HuH-7 (cell line): ENCODE measurements around the gene DHX32.
A peak's percentile ranks its signal among the peaks of the same experiment; 100 is the strongest.
"Not testable (repeated sequence)": the region's sequence is repeated elsewhere in the genome, so short reads cannot be mapped to it uniquely, and the experiment has no call there.

Experiments used
- DNase-seq: peaks from one replicate; pipeline ENCODE4 v3.0.0; 2011; ENCODE audit warnings: low spot score

Gene DHX32

DNA sequence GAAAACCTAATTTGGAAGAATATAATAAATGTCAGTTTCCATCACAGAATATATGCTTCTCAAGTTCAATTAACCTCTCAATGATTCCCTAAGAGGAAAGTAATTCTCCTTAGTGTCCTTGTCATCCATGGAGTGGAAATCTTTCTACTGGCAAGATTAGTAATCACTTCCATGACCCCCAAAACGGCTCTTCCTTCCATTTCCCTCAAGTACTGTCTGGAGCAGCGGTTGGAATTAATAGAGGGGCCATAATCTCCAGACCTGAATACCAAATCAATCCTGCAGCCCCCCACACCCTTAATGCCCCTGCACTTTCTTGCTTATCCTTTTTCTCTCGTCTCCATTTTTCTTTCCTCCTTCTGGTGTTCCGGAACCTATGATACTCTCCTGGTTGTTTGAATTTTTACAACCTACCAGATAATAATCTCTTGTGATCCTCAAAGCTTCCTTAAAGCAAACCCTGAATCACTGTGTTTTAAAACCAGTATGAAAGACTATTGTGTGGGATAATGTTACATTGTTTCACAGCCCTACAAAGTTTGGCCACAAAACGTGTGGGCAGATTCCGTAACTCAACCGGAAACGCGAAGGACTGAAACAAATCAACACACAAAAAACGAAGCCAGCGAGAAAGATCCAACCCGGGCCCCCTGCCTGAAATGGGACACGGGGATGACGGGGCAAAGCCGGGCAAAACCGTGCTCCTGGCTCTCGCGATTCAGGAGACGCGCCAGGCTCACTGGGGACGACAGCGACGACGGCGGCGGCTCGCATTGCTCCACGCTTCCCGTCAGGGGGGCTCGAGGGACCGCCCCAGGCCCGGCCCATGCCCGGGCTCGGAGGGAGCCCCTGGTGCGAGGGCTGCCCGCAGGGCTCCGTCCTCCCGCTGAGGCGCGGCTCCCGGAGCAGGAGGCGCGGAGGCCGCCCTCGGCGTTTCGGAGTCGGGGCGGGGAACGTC, 14.3 kb upstream of the DHX32 start:
- peak; percentile 23 for DNase-seq

DNA sequence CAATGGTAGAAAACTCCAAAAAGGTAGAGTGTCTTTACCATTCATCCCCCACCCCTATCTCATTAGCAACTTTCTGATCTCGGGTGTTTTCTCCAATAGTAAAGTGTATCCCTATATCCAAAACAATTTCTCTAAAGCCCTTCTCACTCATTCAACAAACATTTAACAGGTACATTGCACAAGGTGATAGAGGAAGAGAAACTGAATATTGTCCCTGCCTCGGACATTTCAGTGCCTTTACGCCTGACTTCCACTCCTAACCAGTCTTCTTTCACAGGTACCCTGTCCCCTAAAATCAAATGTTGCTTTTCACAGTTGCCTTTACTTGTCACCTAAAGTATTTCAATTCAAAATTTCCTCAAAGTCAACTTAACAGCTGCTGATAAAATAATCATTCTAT, 13.1 kb upstream of the DHX32 start:
- DNase-seq: not testable (repeated sequence)

- DNase-seq: not testable (repeated sequence)
Measured at GRCh38 chr10:125892402-125892801, 11.3 kb upstream of the DHX32 start.

DNA sequence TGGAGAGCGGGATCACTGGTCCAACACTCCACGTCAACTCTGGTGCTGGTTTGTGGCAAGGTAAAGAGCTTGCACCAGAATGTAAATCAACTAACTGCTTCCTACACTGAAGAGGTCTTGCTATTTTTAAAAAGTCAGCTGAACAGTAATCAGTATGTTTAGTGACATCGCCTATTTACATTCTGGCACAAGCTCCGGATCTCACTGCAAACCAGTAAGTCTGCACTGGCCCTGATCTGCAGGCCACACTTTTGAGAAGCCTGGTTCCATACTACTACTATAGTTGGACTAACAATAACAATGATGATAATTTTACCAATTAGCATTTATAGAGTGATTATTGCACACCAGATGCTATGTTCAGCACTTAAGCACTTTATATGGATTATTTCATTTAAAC, 8.3 kb upstream of the DHX32 start:
- DNase-seq: not testable (repeated sequence)

GRCh38 chr10:125886914-125887512, 5.9 kb upstream of the DHX32 start:
- DNase-seq: no peak

DNA sequence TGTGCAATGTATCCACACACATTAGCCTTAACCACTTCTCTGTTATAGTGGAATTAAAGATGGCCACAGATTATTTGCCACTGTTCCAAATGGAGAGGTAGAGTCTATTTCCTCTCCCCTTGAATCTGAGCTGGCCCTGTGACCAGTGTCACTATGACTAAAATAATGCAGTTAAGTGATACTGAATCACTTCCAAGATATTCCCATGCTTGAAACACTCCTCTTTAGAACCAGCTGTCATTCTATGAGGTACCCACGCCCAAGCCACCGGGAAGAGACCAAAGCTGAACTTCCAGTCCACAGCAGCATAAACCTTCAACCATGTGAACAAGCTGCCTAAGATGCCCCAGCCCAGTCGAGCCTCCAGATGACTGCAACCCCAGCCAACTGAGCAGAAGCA, 2.1 kb upstream of the DHX32 start:
- no peak for DNase-seq

DNA sequence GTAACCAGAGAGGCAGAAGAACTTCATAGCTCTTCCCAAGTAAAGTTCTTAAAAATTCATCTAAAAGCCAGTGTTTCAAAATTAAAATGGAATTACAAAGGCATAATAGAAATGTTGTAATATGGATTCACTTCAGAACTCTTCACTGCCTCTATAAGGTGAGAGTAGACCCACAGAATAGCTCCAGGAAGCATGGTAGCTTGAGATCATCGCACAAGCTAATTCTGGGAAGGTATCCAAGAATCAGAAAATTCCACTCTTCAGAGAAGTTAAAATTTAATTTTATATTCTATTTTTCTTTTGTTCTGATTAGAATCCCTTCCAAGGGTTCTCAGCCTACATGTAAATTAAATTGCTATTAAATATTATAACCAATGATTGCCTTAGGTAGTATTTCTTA, 1.5 kb upstream of the DHX32 start:
- no peak for DNase-seq

DNA sequence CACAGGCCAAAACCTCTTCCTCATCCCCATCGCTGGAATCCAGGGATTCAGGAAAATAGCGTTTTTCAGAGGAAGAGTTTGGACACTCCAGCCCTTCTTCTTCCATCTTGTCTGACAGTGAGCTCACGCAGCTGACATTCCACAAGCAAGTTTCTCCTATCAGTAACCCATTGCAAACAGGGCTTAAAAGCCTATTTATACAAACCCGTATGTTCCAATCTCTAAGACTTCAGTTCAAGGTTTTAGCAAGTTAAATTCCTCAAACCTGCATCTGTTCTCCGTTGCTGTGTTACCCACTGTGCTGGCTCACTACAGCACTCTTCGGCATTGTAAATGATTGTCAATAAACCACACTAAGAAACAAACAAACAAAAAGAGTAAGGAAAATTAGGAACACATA, 373 bp downstream of the DHX32 start:
- DNase-seq: no peak

DNA sequence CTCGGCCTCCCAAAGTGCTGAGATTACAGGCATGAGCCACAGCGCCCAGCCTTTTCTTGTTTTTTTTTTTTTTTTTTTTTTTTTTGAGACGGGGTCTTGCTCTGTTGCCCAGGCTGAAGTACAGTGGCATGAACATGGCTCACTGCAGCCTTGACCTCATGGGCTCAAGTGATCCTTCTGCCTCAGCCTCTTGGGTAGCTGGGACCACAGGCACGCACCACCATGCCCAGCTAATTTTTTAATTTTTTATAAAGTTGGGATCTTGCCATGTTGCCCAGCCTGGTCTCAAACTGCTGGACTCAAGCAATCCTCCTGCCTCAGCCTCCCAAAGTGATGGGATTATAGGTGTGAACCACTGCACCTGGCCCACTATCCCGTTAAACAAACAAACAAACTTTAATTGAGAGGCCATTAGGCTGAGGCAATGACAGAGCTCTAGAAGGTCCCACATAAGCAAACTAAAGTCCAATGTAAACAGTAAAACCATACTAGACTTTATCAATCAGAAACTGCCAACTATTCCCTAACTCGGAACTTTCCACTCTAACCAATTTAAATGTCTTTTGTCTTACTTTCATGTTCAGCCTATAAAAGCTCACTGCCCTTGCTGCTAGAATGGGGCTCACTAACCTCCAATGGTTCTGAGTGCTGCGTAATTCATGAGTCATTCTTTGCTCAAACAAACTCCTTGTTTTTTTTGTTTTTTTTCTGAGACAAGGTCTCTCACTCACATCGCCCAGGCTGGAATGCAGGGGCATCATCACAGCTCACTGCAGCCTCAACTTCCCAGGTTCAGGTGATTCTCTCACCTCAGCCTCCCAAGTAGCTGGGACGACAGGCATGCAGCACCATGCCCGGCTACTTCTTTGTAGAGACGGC, 1.9 kb downstream of the DHX32 start:
- no peak for DNase-seq

DNA sequence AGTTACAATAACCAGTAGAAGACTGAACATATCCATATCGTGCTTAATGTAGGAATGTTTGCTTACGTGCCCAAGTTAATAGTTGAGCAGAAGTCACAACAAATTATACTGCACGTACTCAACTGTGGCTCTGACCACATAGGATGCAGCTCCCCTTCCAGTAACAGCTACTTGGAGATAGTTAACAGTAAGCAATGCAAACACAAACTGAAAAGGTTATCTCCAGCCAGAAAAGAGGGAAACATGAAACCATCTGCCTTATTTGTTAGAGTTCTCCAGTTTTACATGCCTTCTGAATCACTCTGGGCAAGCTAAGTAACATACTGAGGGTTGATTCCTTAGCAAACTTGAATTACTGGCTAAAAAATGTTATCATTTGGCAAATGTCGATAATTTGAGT, 9.8 kb downstream of the DHX32 start:
- DNase-seq: no peak

GRCh38 chr10:125868372-125868975, 12.6 kb downstream of the DHX32 start:
- peak; percentile 24 for DNase-seq

- DNase-seq: no peak
Measured at GRCh38 chr10:125866421-125867029, 14.6 kb downstream of the DHX32 start.

DNA sequence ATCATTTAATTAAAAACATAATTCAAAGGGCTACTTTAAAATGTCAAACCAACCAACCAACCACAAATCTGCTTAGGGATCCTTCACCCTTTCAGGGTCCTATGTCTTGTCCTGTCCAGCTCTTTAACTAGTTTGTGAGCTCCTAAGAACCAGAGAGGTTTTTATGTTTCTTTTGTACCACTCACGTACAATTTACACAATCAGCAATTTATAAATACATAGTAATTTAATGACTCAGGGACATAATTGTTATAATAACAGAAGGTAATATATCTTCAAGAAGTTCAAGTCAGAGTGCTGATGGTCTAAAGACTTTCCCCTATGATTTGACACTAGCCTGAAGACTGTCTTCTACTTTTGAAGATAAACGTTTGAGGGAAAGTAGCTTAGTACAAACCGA, 16.0 kb downstream of the DHX32 start:
- no peak for DNase-seq

DNA sequence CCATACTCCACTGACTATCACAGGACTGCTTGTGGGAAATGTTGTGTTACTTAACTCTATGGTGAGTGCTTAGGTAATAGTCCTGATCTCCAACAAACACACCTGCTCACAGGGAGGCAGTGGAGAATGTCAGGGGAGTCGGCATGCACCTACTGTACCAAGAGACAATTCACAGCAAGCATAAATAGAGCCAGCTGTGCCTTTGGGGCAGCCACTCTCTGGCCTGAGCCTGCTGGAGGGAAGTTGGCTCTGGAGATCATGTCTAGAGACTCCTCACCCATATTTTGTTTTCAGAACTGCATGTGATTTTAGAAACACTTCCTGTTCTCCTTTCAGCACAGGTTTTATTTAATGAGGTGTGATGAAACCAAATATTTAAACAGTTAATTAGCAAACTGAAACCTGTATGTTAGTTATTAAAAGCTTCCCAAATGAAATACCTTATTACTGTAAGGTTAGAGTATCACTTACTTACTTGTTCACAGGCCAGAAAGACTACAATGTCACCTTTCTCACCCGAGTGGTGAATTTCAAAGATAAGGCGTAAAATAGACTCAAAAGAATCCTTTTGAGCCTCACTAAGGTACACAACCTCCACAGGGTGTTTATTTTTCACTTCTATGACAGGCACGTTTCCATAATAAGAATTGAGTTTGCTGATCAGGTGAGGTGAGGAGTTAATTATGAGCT, 21.8 kb downstream of the DHX32 start:
- DNase-seq: no peak

DNA sequence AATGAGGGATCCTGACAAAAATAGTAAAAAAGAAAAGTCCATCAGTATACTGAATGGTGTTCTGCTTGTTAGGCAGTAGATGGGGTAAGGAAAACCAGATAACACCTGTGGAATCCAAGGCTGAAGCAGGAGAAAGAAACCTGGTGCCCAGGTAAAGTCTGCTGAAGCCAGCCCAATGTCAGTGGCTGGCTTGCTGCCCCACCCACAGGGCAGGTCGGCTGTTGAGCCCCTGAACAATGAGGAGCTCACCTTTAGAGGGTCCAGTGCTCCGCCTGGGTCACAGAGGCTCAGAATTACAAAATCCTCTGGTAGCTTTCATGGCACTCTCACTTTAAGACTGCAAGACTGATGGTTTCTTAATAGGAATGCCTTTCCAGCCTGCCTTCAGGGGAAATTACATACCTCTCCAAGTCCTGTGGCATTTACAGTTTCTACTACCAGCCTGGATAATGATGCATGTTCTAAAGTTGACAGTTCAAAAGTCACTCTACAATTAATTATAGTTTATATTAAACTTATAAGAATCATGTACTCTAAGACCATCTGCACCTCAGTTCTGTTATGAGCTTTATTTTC, 23.8 kb downstream of the DHX32 start:
- no peak for DNase-seq

GRCh38 chr10:125852487-125852886, 28.6 kb downstream of the DHX32 start:
- DNase-seq: no peak

DNA sequence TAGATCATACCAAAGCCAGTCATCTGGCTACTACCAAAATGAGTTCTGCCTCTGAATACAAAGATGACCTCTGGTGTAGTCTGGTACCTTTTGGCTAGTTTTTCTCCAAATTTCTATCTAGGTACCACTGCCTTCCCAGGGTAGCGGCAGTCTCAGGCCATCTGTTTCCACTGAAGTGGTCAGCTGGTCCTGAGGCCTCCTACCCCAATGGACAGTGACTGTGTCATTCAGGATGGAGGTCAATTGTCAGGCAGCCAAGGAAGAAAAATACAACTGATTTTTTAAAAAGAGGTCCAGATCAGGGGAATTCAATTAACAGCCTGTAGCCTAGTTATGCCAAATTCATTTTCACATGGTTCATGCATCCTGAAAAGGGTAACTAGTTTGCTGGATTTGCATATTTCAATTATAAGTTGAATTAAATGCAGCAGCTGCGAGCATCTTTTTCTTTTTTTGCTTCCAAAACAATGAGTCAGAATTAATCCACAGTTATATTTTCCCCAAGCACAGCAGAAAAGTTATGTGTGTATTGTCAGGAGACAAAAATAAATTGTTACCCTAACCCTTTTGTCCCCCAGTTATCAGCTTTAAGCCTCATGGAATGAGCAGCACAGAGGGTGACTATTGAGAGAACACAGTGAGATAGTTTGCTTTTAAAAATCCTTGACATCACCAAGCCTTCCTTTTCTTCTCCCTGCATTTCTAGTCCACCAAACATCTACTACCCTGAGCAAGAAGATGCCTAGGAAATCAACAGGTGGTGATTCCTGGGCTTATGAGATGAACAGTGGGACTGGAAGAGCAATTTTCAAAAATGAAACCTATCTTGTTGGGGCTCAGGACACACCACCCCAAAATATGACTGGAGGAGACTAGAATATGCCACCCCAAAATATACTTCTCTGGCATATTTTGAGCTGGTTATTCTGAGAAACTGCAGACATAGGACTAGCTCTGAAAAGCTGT, 30.0 kb downstream of the DHX32 start:
- DNase-seq: no peak

- DNase-seq: no peak
Measured at GRCh38 chr10:125849448-125849847, 31.6 kb downstream of the DHX32 start.

DNA sequence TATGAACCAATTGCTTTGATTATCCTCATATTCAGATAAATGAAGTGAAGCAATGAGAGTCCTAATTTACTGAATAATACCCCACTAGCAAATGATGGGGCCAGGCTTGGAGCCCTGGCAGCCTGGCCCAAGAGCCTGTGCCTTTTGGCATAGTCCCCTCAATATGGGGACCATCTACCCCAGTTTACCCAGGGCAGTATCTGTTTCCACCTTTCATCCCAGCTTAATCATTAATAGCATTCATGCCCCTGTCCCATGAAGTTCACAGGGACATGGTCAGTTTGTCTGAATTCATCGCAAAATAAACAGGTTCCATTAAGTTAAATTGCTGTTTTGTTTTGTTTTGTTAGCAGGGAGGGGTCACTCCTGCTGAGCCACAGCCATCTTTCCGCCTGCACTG, 32.2 kb downstream of the DHX32 start:
- no peak for DNase-seq

GRCh38 chr10:125848371-125848770, 32.7 kb downstream of the DHX32 start:
- no peak for DNase-seq
